Stimulated activated CD8-positive, alpha-beta memory T cell treated with anti-CD3 and anti-CD28 coated beads, Interleukin-7, amount 100 ng/mL, for 48 hours (primary cell): Measurements from ENCODE around the gene AK1.

ENCODE experiments used
- DNase-seq, 2 donors: peaks; one replicate each; pipeline ENCODE4 v3.0.0-alpha.2; 2020; ENCODE audit warnings: low read depth in 1 of 2; ENCODE audit errors: extremely low read depth in 1 of 2

AK1 gene

GRCh38 chr9:127825319-127826051 is 52.0 kb downstream of the AK1 start:
- no peak for DNase-seq

- no peak for DNase-seq
Measured at GRCh38 chr9:127822108-127822507, 55.4 kb downstream of the AK1 start.

GRCh38 chr9:127818574-127818973 is 58.9 kb downstream of the AK1 start:
- no peak for DNase-seq

- DNase-seq = no peak
Measured at GRCh38 chr9:127817881-127818434, 59.5 kb downstream of the AK1 start.

- DNase-seq = no peak
Measured at GRCh38 chr9:127816728-127817127, 60.7 kb downstream of the AK1 start.
